C1 segment of cervical spinal cord (tissue), 14 donors: Measurements from ENCODE around the gene GTPBP3.
A peak's percentile ranks its signal among the peaks of the same experiment; 100 is the strongest.

Source experiments
- DNase-seq, 14 donors: peaks; one replicate each; lab custom pipeline; 2025; lab: John Stamatoyannopoulos, UW

GTPBP3 gene

DNA sequence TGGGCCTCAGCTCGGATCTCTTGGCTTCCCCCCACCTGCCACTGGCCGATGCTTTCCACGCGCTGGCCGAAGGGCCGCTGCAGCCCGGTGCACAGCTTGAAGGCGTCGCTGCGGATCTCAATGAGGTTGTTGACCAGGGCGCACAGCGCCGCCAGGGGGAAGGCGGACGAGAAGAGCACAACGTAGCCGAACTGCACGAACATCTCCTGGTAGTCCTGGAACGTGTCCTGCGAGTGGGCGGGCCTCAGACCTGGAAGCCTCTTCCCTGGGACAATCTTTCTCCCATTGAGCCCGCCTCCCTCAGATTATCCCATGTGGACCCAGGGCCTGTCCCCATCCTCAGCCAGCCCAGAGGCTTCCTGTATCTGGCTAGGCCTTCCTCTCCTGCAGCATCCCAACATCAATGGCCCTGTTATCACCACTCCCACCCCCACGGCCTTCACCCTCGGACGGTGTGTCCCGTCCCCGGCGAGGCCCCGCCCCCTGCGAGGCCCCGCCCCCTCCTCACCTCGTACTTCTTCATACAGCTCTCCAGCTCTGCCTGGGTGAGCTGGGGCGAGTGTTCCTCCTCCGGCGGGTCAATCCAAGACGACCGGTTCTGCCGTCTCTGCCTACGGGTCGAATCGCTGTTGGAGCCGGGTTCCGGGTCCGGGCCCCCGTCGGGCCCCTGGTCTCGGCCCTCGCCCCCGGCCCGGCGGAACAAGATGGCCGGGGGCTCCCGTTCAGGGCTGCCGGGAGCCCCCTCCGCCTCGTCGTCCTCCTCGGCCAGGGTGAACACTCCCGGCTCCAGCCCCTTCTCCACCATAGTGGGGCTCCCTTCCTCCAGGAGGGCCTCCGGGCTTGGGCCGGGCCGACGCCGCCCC lies 9.5 kb upstream of the GTPBP3 start:
- DNase-seq: peak in 2 of 14 donors; percentile 15 to 31

DNA sequence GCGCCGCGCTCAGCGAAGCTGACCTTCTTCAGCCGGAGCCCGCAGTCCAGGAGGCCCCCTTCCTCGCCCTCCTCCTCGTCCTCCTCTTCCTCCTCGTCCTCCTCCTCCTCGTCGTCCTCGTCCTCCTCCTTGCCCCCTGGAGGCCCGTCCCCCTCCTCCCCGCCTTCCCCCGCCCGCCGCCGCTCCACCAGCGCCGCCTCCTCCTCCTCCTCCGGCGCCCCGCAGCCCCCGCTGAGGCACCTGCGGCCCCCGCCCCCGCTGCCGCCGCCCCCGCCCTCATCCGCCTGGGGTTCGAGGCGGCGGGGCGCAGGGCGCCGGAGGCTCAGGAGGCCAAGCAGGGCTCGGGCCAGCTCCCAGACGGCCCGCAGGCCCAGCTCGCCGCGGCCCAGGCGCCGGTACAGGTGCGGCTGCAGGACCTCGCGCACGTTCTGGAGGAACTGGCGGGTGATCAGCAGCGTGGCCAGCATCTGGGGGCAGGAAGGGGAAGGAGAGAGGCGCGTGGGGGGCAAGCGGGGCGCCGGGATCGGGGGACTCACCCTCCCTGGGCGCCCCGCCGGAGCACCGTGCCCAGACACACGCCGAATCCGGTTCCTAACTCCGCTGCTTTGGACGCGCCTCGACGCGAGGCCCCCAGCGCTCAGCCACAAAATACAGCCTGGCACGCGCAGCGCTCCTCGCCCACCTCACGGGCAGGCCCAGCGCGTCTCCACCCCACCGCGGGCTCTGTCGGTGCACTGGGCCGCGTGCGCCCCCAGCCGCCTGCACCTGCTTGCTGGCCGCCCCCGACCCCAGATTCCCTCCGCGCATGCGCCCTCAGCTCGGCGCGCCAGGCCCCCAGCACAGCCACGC lies 8.6 kb upstream of the GTPBP3 start:
- DNase-seq: no peak

DNA sequence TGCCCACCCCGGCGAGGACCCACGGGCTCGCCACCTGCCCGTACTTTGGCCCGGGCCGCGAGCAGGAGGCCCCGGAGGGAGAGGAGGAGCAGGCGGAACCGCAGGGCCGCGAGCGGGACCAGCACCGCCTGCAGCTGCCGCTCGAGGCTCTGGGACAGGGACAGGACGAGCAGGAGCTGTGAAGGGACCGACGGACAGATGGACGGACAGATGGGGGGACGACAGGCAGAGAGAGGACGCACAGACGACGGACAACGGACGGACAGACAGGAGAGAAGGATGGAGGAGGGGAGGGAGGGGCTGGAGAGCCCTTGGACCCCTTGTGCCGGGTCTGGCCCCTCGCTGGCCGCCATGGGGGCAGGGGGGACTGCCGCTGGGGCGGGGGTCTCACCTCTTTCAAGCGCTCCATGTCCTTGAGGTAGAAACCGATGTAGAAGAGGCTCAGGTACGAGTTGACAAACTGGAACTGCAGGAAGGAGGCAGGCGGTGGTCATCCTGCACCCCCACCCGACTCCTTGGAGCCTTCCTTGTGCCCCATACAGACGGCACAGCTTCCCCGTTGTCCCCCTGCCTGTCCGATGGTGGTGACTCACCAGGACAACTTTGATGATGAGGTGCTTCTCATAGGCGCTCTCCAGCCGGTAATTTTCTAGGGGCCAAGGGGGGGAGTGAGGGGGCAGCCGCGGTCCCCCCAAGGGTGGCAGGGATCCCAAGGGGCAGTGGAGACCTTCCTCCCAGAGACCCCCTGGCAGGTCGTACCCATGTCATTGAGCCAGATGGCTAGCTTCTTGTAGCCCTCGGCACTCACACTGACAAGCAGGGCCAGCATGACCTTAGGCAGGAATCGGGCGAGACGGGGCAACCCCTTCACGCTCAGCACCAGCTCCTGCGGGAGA lies 7.7 kb upstream of the GTPBP3 start:
- peak in 1 of 14 donors; percentile 19 for DNase-seq

GRCh38 chr19:17330262-17331044 lies 6.9 kb upstream of the GTPBP3 start:
- no peak for DNase-seq

DNA sequence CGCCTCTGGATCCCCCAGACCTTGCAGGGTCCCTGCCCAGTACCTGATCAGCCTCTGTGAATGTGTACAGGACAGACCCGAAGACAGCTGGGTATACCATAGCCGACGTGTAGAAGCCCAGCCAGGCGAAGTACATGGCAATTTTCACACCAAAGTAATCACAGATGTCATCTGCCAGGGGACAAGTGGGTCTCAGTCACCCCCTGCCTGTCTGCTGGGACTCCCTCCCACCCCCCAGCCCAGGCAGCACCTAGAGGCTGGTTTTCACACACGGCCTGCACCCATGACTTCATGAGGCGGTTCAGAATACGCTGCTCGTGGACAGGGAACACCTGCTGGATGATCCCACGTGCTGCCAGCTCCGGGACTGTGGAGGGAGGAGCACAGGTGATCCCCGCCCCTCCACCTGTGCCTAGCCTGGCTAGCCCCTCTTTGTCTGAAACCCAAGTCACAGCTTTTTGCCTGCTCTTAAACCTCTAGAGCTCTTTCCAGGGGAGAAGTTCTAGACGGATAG lies 6.3 kb upstream of the GTPBP3 start:
- DNase-seq: no peak

GRCh38 chr19:17332360-17332676 lies 5.0 kb upstream of the GTPBP3 start:
- DNase-seq: no peak

DNA sequence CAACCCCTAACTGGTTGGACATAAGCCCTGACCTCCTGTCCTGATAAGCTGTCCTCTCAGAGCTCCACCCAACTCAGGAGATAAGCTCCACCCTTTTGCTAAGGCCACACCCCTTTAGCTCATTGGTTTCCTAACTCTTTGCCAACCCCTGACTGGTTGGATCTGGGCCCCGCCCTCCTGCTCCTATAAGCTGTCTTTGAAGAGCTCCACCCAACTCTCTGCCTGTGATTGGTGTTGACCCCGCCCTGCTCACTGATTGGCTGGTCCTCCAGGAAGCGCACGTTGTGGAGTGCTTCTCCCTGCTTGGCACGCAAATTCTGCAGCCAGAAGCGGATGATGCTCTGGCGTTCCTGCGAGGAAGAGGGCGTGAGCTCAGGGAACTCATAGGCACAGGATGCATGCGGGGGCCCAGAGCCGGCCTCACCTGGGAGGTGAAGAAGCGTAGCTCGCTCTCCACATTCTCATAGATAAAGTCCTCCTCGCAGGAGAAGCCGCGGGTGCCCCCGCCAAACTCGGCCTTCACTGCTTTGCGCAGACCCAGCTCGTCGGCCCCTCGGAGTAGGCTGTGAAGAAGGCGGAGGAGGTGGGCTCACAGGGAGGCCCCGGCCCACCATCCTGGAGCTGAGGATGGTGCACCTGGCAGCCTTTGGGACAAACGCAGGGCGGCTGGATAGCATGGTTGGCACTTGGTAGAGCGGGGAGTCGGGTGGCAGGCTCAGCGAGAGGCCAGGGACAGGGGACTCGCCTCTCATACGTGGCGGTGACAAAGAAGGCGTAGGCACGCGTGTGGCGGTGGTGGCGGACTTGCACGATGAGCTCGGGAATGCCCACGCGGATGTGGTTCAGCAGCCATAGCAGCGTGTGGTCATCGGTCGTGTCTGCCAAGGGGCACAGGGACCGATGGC lies 4.4 kb upstream of the GTPBP3 start:
- DNase-seq: peak in 1 of 14 donors; percentile 48

GRCh38 chr19:17333611-17334413 lies 3.5 kb upstream of the GTPBP3 start:
- peak in 2 of 14 donors; percentile 22 to 36 for DNase-seq

- peak; percentile 52 to 98 (median 88) for DNase-seq
Measured at GRCh38 chr19:17334414-17335409, 2.6 kb upstream of the GTPBP3 start, which contains the start of gene ANO8. Gene ANO8 (minus strand): TSS chr19:17334855. CDS start chr19:17334670, 185 bp downstream.

DNA sequence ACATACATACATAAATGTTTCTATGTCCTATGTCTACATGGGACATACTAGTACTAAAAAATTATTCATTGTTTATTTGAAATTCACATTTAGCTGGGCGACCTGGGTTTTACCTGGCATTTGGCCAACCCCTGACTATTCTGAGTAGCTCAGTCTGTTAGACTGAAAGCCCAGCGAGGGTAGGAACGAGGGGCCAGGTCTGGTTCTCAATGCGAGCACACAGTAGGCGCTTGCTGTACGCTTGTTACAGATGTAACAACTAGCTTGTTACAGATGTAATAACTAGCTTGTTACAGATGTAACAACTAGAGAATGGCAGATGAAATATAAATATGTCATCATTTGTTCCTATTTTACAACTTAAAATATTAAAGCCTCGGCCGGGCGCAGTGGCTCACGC lies 1.8 kb upstream of the GTPBP3 start:
- no peak for DNase-seq

GRCh38 chr19:17337675-17338432 lies 501 bp downstream of the GTPBP3 start:
- DNase-seq: no peak

GRCh38 chr19:17338433-17339078 lies 1.2 kb downstream of the GTPBP3 start:
- peak in 1 of 14 donors; percentile 9 for DNase-seq

- no peak for DNase-seq
Measured at GRCh38 chr19:17339088-17339741, 1.9 kb downstream of the GTPBP3 start.

GRCh38 chr19:17340302-17340870 lies 3.0 kb downstream of the GTPBP3 start:
- DNase-seq: no peak

GRCh38 chr19:17340871-17341357 lies 3.6 kb downstream of the GTPBP3 start:
- no peak for DNase-seq
